Raji (cell line): ENCODE results near the gene STXBP2.

Source experiments
- POLR2A ChIP-seq: IDR thresholded peaks from 2 replicates; pipeline ENCODE4 v1.6.1; 2011; ENCODE audit warnings: low read depth, low read length, control low read depth; ENCODE audit not compliant: insufficient read depth

The STXBP2 gene

GRCh38 chr19:7636691-7637373, at the start of gene STXBP2:
Gene STXBP2 (plus strand): TSS chr19:7637110. CDS start chr19:7637150, 40 bp downstream.
- TF ChIP-seq POLR2A: peak; percentile 73

- TF ChIP-seq POLR2A: no peak
Measured at GRCh38 chr19:7589822-7590221, 47.1 kb upstream of the STXBP2 start.

- TF ChIP-seq POLR2A: no peak
Measured at GRCh38 chr19:7590256-7590655, 46.7 kb upstream of the STXBP2 start.

- TF ChIP-seq POLR2A: no peak
Measured at GRCh38 chr19:7595466-7596133, 41.3 kb upstream of the STXBP2 start, which contains the start of gene CAMSAP3. Gene CAMSAP3 (plus strand): TSS chr19:7595863. CDS start chr19:7596003, 140 bp downstream.

- TF ChIP-seq POLR2A: no peak
Measured at GRCh38 chr19:7596211-7596937, 40.5 kb upstream of the STXBP2 start.

- TF ChIP-seq POLR2A: no peak
Measured at GRCh38 chr19:7597689-7598088, 39.2 kb upstream of the STXBP2 start.

- TF ChIP-seq POLR2A: no peak
Measured at GRCh38 chr19:7598180-7598579, 38.7 kb upstream of the STXBP2 start.

GRCh38 chr19:7600721-7601120, 36.2 kb upstream of the STXBP2 start:
- no peak for TF ChIP-seq POLR2A

GRCh38 chr19:7602240-7602934, 34.5 kb upstream of the STXBP2 start:
- TF ChIP-seq POLR2A: no peak

- TF ChIP-seq POLR2A: no peak
Measured at GRCh38 chr19:7602935-7603497, 33.9 kb upstream of the STXBP2 start.

- no peak for TF ChIP-seq POLR2A
Measured at GRCh38 chr19:7603919-7604318, 33.0 kb upstream of the STXBP2 start.

- no peak for TF ChIP-seq POLR2A
Measured at GRCh38 chr19:7605490-7606222, 31.3 kb upstream of the STXBP2 start.

- TF ChIP-seq POLR2A: no peak
Measured at GRCh38 chr19:7606289-7606688, 30.6 kb upstream of the STXBP2 start.

- no peak for TF ChIP-seq POLR2A
Measured at GRCh38 chr19:7607212-7607873, 29.6 kb upstream of the STXBP2 start.

- no peak for TF ChIP-seq POLR2A
Measured at GRCh38 chr19:7607874-7608560, 28.9 kb upstream of the STXBP2 start.
